ENCODE measurements around the gene CTNNA3. TPM values are rescaled to one million over a fixed set of nuclear protein-coding genes. Genes with fewer than 3 reads are reported as not detected.

Gene CTNNA3
- total RNA-seq, 2 donors from 2014 or later, result under 0.01 to 0.33 TPM

GRCh38 chr10:66301078-66301477 is 1394.9 kb downstream of the CTNNA3 start:
- Histone ChIP-seq H3K4me1 (no peaks in the 10 kb centered on the region), H3K9me3 (no peaks in the 10 kb centered on the region), H3K4me3 (no peak overlapping the region), H3K36me3 (replicated peaks in 1 of 2; ENCODE audit: insufficient read depth in 1 of 2, low read depth in 2 of 2) (no peaks in the 10 kb centered on the region), H3K27ac (no peak overlapping the region), H3K27me3 (no peaks in the 10 kb centered on the region)
- ATAC-seq, result no peak
- intact Hi-C loops (cut with DNase I), result no loop called here
- DNase-seq, result no peak
- TF ChIP-seq CTCF (IDR thresholded peaks at IDR 0.05) (no peak), POLR2A (IDR thresholded peaks at IDR 0.05) (no peak)
- WGBS, 2 donors, result 52 to 76% methylated on average over 1 of the region's 1 CpG

- Histone ChIP-seq H3K27me3 (no peaks in the 10 kb centered on the region), H3K4me1 (no peaks in the 10 kb centered on the region), H3K9me3 (no peaks in the 10 kb centered on the region), H3K4me3 (no peak overlapping the region), H3K36me3 (replicated peaks in 1 of 2; ENCODE audit: insufficient read depth in 1 of 2, low read depth in 2 of 2) (no peaks in the 10 kb centered on the region), H3K27ac (no peak overlapping the region)
- intact Hi-C loops (cut with DNase I), result no loop called here
- DNase-seq (no peak), ATAC-seq (no peak)
- TF ChIP-seq CTCF (IDR thresholded peaks at IDR 0.05), result no peak
- TF ChIP-seq POLR2A (IDR thresholded peaks at IDR 0.05), result no peak
- WGBS, 2 donors, result 49 to 55% methylated on average over 3 of the region's 3 CpGs
Observed at GRCh38 chr10:66295602-66296001, 1400.4 kb downstream of the CTNNA3 start.

- H3K4me3 ChIP-seq, result no peak overlapping the region
- H3K9me3 ChIP-seq, result no peaks in the 10 kb centered on the region
- H3K36me3 ChIP-seq (replicated peaks in 1 of 2; ENCODE audit: insufficient read depth in 1 of 2, low read depth in 2 of 2), result no peaks in the 10 kb centered on the region
- no peaks in the 10 kb centered on the region for H3K4me1 ChIP-seq
- DNase-seq (no peak), ATAC-seq (no peak)
- 53 to 54% methylated on average over 3 of the region's 3 CpGs for WGBS, 2 donors
- intact Hi-C loops (cut with DNase I), result no loop called here
- H3K27me3 ChIP-seq, result no peaks in the 10 kb centered on the region
- H3K27ac ChIP-seq, result no peak overlapping the region
- TF ChIP-seq POLR2A (IDR thresholded peaks at IDR 0.05) (no peak), CTCF (IDR thresholded peaks at IDR 0.05) (no peak)
Observed at GRCh38 chr10:66294538-66294937, 1401.5 kb downstream of the CTNNA3 start.

- no peak for ATAC-seq
- intact Hi-C loops (cut with DNase I), result no loop called here
- Histone ChIP-seq H3K27me3 (no peaks in the 10 kb centered on the region), H3K4me3 (no peak overlapping the region), H3K27ac (no peak overlapping the region), H3K4me1 (no peaks in the 10 kb centered on the region), H3K9me3 (no peaks in the 10 kb centered on the region), H3K36me3 (replicated peaks in 1 of 2; ENCODE audit: insufficient read depth in 1 of 2, low read depth in 2 of 2) (no peaks in the 10 kb centered on the region)
- DNase-seq, result no peak
- TF ChIP-seq CTCF (IDR thresholded peaks at IDR 0.05), result no peak
- no peak for TF ChIP-seq POLR2A (IDR thresholded peaks at IDR 0.05)
Observed at GRCh38 chr10:66292922-66293321, 1403.1 kb downstream of the CTNNA3 start.

- intact Hi-C loops (cut with DNase I), result no loop called here
- no peak for ATAC-seq
Observed at GRCh38 chr10:66292456-66292855, 1403.5 kb downstream of the CTNNA3 start.

More at GRCh38 chr10:66292456-66292855, 1403.5 kb downstream of the CTNNA3 start:
- Histone ChIP-seq H3K4me3 (no peak overlapping the region), H3K27me3 (no peaks in the 10 kb centered on the region), H3K9me3 (no peaks in the 10 kb centered on the region), H3K4me1 (no peaks in the 10 kb centered on the region), H3K36me3 (replicated peaks in 1 of 2; ENCODE audit: insufficient read depth in 1 of 2, low read depth in 2 of 2) (no peaks in the 10 kb centered on the region), H3K27ac (no peak overlapping the region)
- DNase-seq, result no peak
- TF ChIP-seq CTCF (IDR thresholded peaks at IDR 0.05) (no peak), POLR2A (IDR thresholded peaks at IDR 0.05) (no peak)
- 52 to 53% methylated on average over 1 of the region's 1 CpG for WGBS, 2 donors
